Heart left ventricle (tissue), 16 donors: ENCODE measurements around the gene LCP2. TPM values are rescaled to one million over a fixed set of nuclear protein-coding genes. Genes with fewer than 3 reads are reported as not detected.

Experiments
- ATAC-seq, 4 donors: fragments of 200-7000 bp; cut with Tn5 transposase; one replicate each; pipeline ENCODE4 v1.9.1; 2020 to 2022; ENCODE audit warnings: moderate library complexity in 4 of 4, mild to moderate bottlenecking in 3 of 4, moderate number of reproducible peaks in 1 of 4
- DNase-seq, 5 donors: peaks; one replicate each; pipeline ENCODE4 v3.0.0-alpha.2; 2020
- H3K27ac ChIP-seq, 12 donors: fragments of 200-600 bp; sonication (generic) in 4 of 12; one replicate each; pipeline versions ENCODE4 v1.5.0 to v1.8.0; 2016 to 2022; ENCODE audit warnings: mild to moderate bottlenecking in 2 of 12
- H3K27me3 ChIP-seq, 9 donors: fragments of 200-600 bp; sonication (generic) in 2 of 9; one replicate each; pipeline versions ENCODE4 v1.5.1 to v1.8.0; 2016 to 2022; ENCODE audit warnings: mild to moderate bottlenecking in 3 of 9
- H3K36me3 ChIP-seq, 9 donors: fragments of 200-600 bp; sonication (generic) in 2 of 9; one replicate each; pipeline versions ENCODE4 v1.5.0 to v1.8.0; 2018 to 2022; ENCODE audit warnings: mild to moderate bottlenecking in 2 of 9
- H3K4me1 ChIP-seq, 12 donors: fragments of 200-600 bp; sonication (generic) in 4 of 12; one replicate each; pipeline versions ENCODE4 v1.5.0 to v1.8.0; 2016 to 2022; ENCODE audit warnings: mild to moderate bottlenecking in 3 of 12
- H3K4me3 ChIP-seq, 12 donors: fragments of 200-600 bp; sonication (generic) in 4 of 12; one replicate each; pipeline versions ENCODE4 v1.5.0 to v1.8.0; 2017 to 2022; ENCODE audit warnings: mild to moderate bottlenecking in 9 of 12, moderate library complexity in 4 of 12
- H3K9me3 ChIP-seq, 12 donors: fragments of 200-600 bp; sonication (generic) in 4 of 12; one replicate each; pipeline versions ENCODE4 v1.5.0 to v1.8.0; 2016 to 2022; ENCODE audit warnings: mild to moderate bottlenecking in 1 of 12
- POLR2A ChIP-seq, 2 donors: fragments of 450-650 bp; IDR thresholded peaks; one replicate each; pipeline ENCODE4 v1.6.1; 2017; ENCODE audit warnings: antibody characterized with exemption in 2 of 2, mild to moderate bottlenecking in 2 of 2, moderate library complexity in 2 of 2
- WGBS, 4 donors: extraction: QIAGEN DNeasy Blood & Tissue Kit in 2 of 4; methylation state at CpG; one replicate each; pipeline versions ENCODE4 v1.1.5 to v1.1.7; 2013 to 2018; 5-methylcytosine and 5-hydroxymethylcytosine counted together
- intact Hi-C, 10 donors: fragments of 100-400 bp; cut with DNase I; formaldehyde crosslinking; loops; one replicate each; pipeline versions ENCODE4 v1.11.1 to v1.14.2; 2022
- polyA plus RNA-seq, 2 donors: library from polyadenylated mRNA; stranded (reverse); fragments of 200-250 nt; gene quantifications; one replicate each; pipeline ENCODE4 v1.2.3, GENCODE V29; 2013
- total RNA-seq, 9 donors: library from RNA; depleted of rRNA in 2 of 9; stranded (reverse); fragments of >200 nt in 2 of 9; fragmentation: NEBNext Ultra II Directional in 3 of 9; extraction: Animal tissue kit (Norgen Biotek cat#: 25700) in 3 of 9; gene quantifications; one replicate each; pipeline versions ENCODE4 v1.1.0 to v1.2.4, GENCODE V29; 2016 to 2023
- TF ChIP-seq, protein P1 (sequence below), 12 donors: fragments of 200-600 bp; sonication (generic) in 4 of 12; IDR thresholded peaks; one replicate each; pipeline versions ENCODE4 v1.5.0 to v1.8.0; 2018 to 2022; ENCODE audit warnings: antibody characterized with exemption in 12 of 12, mild to moderate bottlenecking in 5 of 12
- donor health status: ischemic (EF 13 %, LVEDD 7.1; RV severe dilation, severe dysfunction).
- donor health status: healthy with polysubstance abuse.
- donor health status: DM: no; HTN: yes; CAD: no.
- donor health status: DM: no; HTN: no; CAD: no.
- donor health status: ischemic (EF 25% LVEDD 6.9; RV normal size, moderate dysfunction).
- donor health status: ischemic (EF 25% LVEDD 5.7; RV mildly dilated, moderate dysfunction).
- donor health status: healthy.
- donor health status: DM: yes; HTN: yes; CAD: no.
- donor health status: ischemic (EF 35%, LVEDD 5.7; RV mildly dilated, moderate dysfunction).
- donor health status: nonischemic (EF 11% LVEDD 7.7; RV severe dilation, severe dysfunction).
- donor health status: DM: yes; HTN: yes; CAD: no.
- donor health status: PGD.
- donor health status: ischemic (EF 29% LVEDD 5.4; RV normal size, mild dysfunction).
- donor health status: nonischemic (EF 23%, LVEDD 6.1; RV moderate dilation, normal function).

The LCP2 gene
- total and polyA plus RNA-seq, 11 donors: 2.2 to 73.7 (median 4.6) TPM

- Histone ChIP-seq H3K36me3 (peaks cover 0 to 100% (median 0%) of the 10 kb centered on the region in 9 donors), H3K27ac (no peak overlapping the region), H3K27me3 (no peaks in the 10 kb centered on the region), H3K9me3 (no peaks in the 10 kb centered on the region), H3K4me3 (no peak overlapping the region), H3K4me1 (peaks cover 0 to 22% (median 0%) of the 10 kb centered on the region in 12 donors)
- intact Hi-C loops: no loop called here
- TF ChIP-seq, protein P1, sequence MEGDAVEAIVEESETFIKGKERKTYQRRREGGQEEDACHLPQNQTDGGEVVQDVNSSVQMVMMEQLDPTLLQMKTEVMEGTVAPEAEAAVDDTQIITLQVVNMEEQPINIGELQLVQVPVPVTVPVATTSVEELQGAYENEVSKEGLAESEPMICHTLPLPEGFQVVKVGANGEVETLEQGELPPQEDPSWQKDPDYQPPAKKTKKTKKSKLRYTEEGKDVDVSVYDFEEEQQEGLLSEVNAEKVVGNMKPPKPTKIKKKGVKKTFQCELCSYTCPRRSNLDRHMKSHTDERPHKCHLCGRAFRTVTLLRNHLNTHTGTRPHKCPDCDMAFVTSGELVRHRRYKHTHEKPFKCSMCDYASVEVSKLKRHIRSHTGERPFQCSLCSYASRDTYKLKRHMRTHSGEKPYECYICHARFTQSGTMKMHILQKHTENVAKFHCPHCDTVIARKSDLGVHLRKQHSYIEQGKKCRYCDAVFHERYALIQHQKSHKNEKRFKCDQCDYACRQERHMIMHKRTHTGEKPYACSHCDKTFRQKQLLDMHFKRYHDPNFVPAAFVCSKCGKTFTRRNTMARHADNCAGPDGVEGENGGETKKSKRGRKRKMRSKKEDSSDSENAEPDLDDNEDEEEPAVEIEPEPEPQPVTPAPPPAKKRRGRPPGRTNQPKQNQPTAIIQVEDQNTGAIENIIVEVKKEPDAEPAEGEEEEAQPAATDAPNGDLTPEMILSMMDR (IDR thresholded peaks at IDR 0.05): no peak
- no peak for TF ChIP-seq POLR2A (IDR thresholded peaks at IDR 0.05)
- DNase-seq (no peak), ATAC-seq (no peak)
- WGBS, 4 donors: 81 to 94% (median 90%) methylated on average over 8 of the region's 8 CpGs
These were observed 43.5 kb downstream of the LCP2 start for GRCh38 chr5:170254056-170254455.

DNA sequence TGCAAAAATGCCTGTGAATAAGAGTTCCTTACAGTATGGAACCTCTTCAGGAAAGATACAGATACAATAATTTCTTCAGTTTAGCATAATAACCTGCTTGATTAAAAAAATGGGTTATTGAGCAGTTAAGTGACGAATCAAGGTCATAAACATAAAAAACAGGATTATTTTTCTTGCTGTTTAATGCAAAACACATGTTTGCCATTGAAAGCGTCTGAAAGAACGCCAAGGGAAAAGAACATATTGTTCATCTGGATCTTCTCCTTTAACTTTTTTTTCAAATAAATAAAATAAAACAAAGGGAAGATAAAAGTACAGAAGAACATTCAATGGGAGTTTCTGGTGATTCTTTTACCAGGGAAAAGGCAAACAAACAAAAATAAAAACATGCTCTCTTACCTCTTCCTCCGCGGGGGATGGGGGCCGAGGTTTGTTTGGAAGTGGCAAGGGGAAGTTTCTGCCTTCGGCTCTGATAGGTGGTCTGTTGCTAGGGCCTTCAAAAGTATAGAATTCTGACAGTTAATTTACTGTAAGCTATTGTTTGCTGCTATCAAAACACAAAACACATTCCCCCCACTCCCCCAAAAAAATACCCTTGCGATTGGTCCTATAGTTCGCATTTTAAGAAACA is 44.7 kb downstream of the LCP2 start:
- WGBS, 4 donors: 60 to 67% (median 64%) methylated on average over 9 of the region's 9 CpGs
- H3K27ac ChIP-seq: no peak overlapping the region
- no peaks in the 10 kb centered on the region for H3K9me3 ChIP-seq
- H3K36me3 ChIP-seq: peaks cover 0 to 100% (median 1%) of the 10 kb centered on the region in 9 donors
- intact Hi-C loops: no loop called here
- H3K27me3 ChIP-seq: no peaks in the 10 kb centered on the region
- peaks cover 0 to 22% (median 0%) of the 10 kb centered on the region in 12 donors for H3K4me1 ChIP-seq
- DNase-seq (no peak), ATAC-seq (no peak)
- H3K4me3 ChIP-seq: no peak overlapping the region
- TF ChIP-seq POLR2A (IDR thresholded peaks at IDR 0.05): no peak
- TF ChIP-seq, protein P1 (IDR thresholded peaks at IDR 0.05): no peak

- Histone ChIP-seq H3K27ac (no peak overlapping the region), H3K9me3 (no peaks in the 10 kb centered on the region), H3K4me3 (no peak overlapping the region), H3K27me3 (no peaks in the 10 kb centered on the region), H3K36me3 (peaks cover 0 to 100% (median 6%) of the 10 kb centered on the region in 9 donors), H3K4me1 (peaks cover 0 to 22% (median 0%) of the 10 kb centered on the region in 12 donors)
- TF ChIP-seq, protein P1 (IDR thresholded peaks at IDR 0.05): no peak
- TF ChIP-seq POLR2A (IDR thresholded peaks at IDR 0.05): no peak
- intact Hi-C loops: no loop called here
- no peak for ATAC-seq
- no peak for DNase-seq
- WGBS, 4 donors: 74 to 81% (median 76%) methylated on average over 3 of the region's 3 CpGs
These were observed 45.5 kb downstream of the LCP2 start for GRCh38 chr5:170252109-170252508.

DNA sequence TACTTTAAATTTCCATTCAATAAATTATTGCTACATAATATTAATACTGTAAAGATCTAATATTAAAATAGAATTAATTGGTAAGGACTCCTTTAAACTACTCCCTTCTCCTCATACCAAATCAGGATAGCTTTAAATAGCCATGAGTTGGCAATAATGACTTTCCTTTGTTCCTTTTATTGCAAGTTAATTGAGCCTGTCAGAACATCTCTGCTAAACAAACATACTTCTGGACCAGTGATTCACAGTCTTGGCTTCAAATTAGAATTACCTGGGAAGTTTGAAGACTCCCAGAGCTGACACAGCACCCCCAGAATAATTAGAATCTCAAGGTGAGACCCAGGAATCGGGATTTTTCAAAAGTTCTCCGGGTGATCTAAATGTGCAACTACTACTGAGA is 46.1 kb downstream of the LCP2 start:
- Histone ChIP-seq H3K36me3 (peaks cover 0 to 100% (median 6%) of the 10 kb centered on the region in 9 donors), H3K4me3 (no peak overlapping the region), H3K27me3 (no peaks in the 10 kb centered on the region), H3K27ac (no peak overlapping the region), H3K4me1 (peaks cover 0 to 26% (median 1%) of the 10 kb centered on the region in 12 donors), H3K9me3 (no peaks in the 10 kb centered on the region)
- DNase-seq (no peak), ATAC-seq (no peak)
- 76 to 90% (median 86%) methylated on average over 2 of the region's 2 CpGs for WGBS, 4 donors
- intact Hi-C loops: no loop called here
- TF ChIP-seq, protein P1 (IDR thresholded peaks at IDR 0.05): no peak
- no peak for TF ChIP-seq POLR2A (IDR thresholded peaks at IDR 0.05)
